ENCODE data around the gene HERC3.

Gene HERC3

GRCh38 chr4:88585917-88586316 lies 6.4 kb upstream of the HERC3 start:
- Histone ChIP-seq H3K27ac (ENCODE audit: low read length) (no peak overlapping the region), H3K4me2 (ENCODE audit: low read depth, low read length) (no peak overlapping the region), H3K9ac (ENCODE audit: low read length) (no peak overlapping the region), H4K20me1 (ENCODE audit: insufficient read depth, low read length) (no peaks in the 10 kb centered on the region), H3K9me2 (replicated peaks; ENCODE audit: insufficient read depth, low read length) (no peaks in the 10 kb centered on the region), H3K4me1 (ENCODE audit: low read length) (no peaks in the 10 kb centered on the region), H3K36me3 (replicated peaks; ENCODE audit: insufficient read depth, low read length) (no peaks in the 10 kb centered on the region), H3F3A (ENCODE audit: insufficient read depth, low read length) (no peaks in the 10 kb centered on the region), H3K79me2 (ENCODE audit: low read length) (no peaks in the 10 kb centered on the region), H3K4me3 (ENCODE audit: low read length) (no peak overlapping the region), H2AFZ (ENCODE audit: low read length) (no peak overlapping the region), H3K9me3 (replicated peaks; ENCODE audit: insufficient read depth, low read length) (no peaks in the 10 kb centered on the region), H3K27me3 (replicated peaks; ENCODE audit: insufficient read depth, low read length) (no peaks in the 10 kb centered on the region; the same call in 1 of the 2 replicates)
- DNase-seq, result no peak
- TF ChIP-seq CTCF (IDR thresholded peaks at IDR 0.05; ENCODE audit: low read length) (no peak), EZH2phosphoT487 (IDR thresholded peaks at IDR 0.05; ENCODE audit: low read length) (no peak), EZH2 (optimal IDR thresholded peaks at IDR 0.05; ENCODE audit: low read depth, low read length) (no peak)

GRCh38 chr4:88587306-88587705 lies 5.0 kb upstream of the HERC3 start:
- Histone ChIP-seq H3K9me3 (replicated peaks; ENCODE audit: insufficient read depth, low read length) (no peaks in the 10 kb centered on the region), H3K4me3 (ENCODE audit: low read length) (no peak overlapping the region), H3K4me2 (ENCODE audit: low read depth, low read length) (no peak overlapping the region), H3K9me2 (replicated peaks; ENCODE audit: insufficient read depth, low read length) (no peaks in the 10 kb centered on the region), H3K9ac (ENCODE audit: low read length) (no peak overlapping the region), H3F3A (ENCODE audit: insufficient read depth, low read length) (no peaks in the 10 kb centered on the region), H4K20me1 (ENCODE audit: insufficient read depth, low read length) (no peaks in the 10 kb centered on the region), H3K4me1 (ENCODE audit: low read length) (peaks cover 4% of the 10 kb centered on the region; the same call in 1 of the 2 replicates), H3K79me2 (ENCODE audit: low read length) (no peaks in the 10 kb centered on the region), H2AFZ (ENCODE audit: low read length) (no peak overlapping the region), H3K36me3 (replicated peaks; ENCODE audit: insufficient read depth, low read length) (no peaks in the 10 kb centered on the region), H3K27ac (ENCODE audit: low read length) (no peak overlapping the region), H3K27me3 (replicated peaks; ENCODE audit: insufficient read depth, low read length) (peaks cover 4% of the 10 kb centered on the region; the same call in 1 of the 2 replicates)
- DNase-seq, result no peak
- TF ChIP-seq EZH2phosphoT487 (IDR thresholded peaks at IDR 0.05; ENCODE audit: low read length) (no peak), EZH2 (optimal IDR thresholded peaks at IDR 0.05; ENCODE audit: low read depth, low read length) (no peak), CTCF (IDR thresholded peaks at IDR 0.05; ENCODE audit: low read length) (no peak)

- no peaks in the 10 kb centered on the region for H3K9me2 ChIP-seq (replicated peaks; ENCODE audit: insufficient read depth, low read length)
- H3K4me1 ChIP-seq (ENCODE audit: low read length), result peaks cover 8% of the 10 kb centered on the region; the same call in 1 of the 2 replicates
- peaks cover 4% of the 10 kb centered on the region; the same call in 1 of the 2 replicates for H3K27me3 ChIP-seq (replicated peaks; ENCODE audit: insufficient read depth, low read length)
- peak overlapping the region; percentile 36; the same call in 1 of the 2 replicates for H3K27ac ChIP-seq (ENCODE audit: low read length)
- H3K36me3 ChIP-seq (replicated peaks; ENCODE audit: insufficient read depth, low read length), result no peaks in the 10 kb centered on the region
- peak overlapping the region; percentile 78 for H3K9ac ChIP-seq (ENCODE audit: low read length)
- H3K9me3 ChIP-seq (replicated peaks; ENCODE audit: insufficient read depth, low read length), result no peaks in the 10 kb centered on the region
- peak overlapping the region; percentile 78 for H2AFZ ChIP-seq (ENCODE audit: low read length)
- H3F3A ChIP-seq (ENCODE audit: insufficient read depth, low read length), result no peaks in the 10 kb centered on the region
- no peaks in the 10 kb centered on the region for H4K20me1 ChIP-seq (ENCODE audit: insufficient read depth, low read length)
- DNase-seq, result peak; percentile 87
- no peak for TF ChIP-seq EZH2 (optimal IDR thresholded peaks at IDR 0.05; ENCODE audit: low read depth, low read length)
- TF ChIP-seq CTCF (IDR thresholded peaks at IDR 0.05; ENCODE audit: low read length), result no peak
- no peak for TF ChIP-seq EZH2phosphoT487 (IDR thresholded peaks at IDR 0.05; ENCODE audit: low read length)
- 0 out of 2 replicates have a peak, but pooled peaks cover 15% of the 10 kb centered on the region for H3K79me2 ChIP-seq (ENCODE audit: low read length)
- H3K4me2 ChIP-seq (ENCODE audit: low read depth, low read length), result peak overlapping the region; percentile 76
- H3K4me3 ChIP-seq (ENCODE audit: low read length), result peak overlapping the region; percentile 89
These were observed 544 bp downstream of the HERC3 start for GRCh38 chr4:88592600-88593448.
